IMR-90 (cell line): ENCODE results near the gene MLXIPL. TPM values are rescaled to one million over a fixed set of nuclear protein-coding genes. Genes with fewer than 3 reads are reported as not detected.

Source experiments
- ATAC-seq: fragments of 200-7000 bp; cut with Tn5 transposase; 2 replicates; pipeline ENCODE4 v1.9.1; 2020; ENCODE audit warnings: low read depth, mild to moderate bottlenecking, moderate library complexity
- BruUV-seq: library from RNA; stranded (reverse); fragments of 400-500 nt; replicated peaks from 2 replicates; lab custom pipeline; 2021; lab: Mats Ljungman, UMichigan
- CTCF ChIA-PET: fragments of 300-600 bp; formaldehyde crosslinking; extraction: SDS; loops from one replicate; lab custom pipeline; 2021; ENCODE audit warnings: antibody characterized with exemption; lab: Yijun Ruan, JAX
- POLR2A ChIA-PET: fragments of 300-600 bp; sonication (Branson Sonifier 250); formaldehyde crosslinking; loops from one replicate; lab custom pipeline; 2022; ENCODE audit warnings: antibody characterized with exemption; ENCODE audit not compliant: unreplicated experiment; lab: Charles Lee
- DNase-seq: peaks from one replicate; pipeline ENCODE4 v3.0.0; 2013
- H2AFZ ChIP-seq: replicated peaks from 2 replicates; pipeline ENCODE3; 2013; ENCODE audit warnings: low read length, mild to moderate bottlenecking; ENCODE audit not compliant: poor library complexity
- H2AK5ac ChIP-seq: 2 replicates; pipeline ENCODE4 v1.6.1; 2013; ENCODE audit warnings: low read depth, low read length, inconsistent platforms
- H2AK9ac ChIP-seq: replicated peaks from 2 replicates; pipeline ENCODE3; 2013; ENCODE audit warnings: mild to moderate bottlenecking, low read depth, low read length, moderate library complexity; ENCODE audit not compliant: poor library complexity
- H2BK120ac ChIP-seq: 2 replicates; pipeline ENCODE4 v1.6.1; 2013; ENCODE audit warnings: low read depth, low read length, inconsistent platforms
- H2BK15ac ChIP-seq: 3 replicates; pipeline ENCODE4 v1.6.1; 2013; ENCODE audit warnings: low read depth, low read length, inconsistent platforms
- H2BK20ac ChIP-seq: 2 replicates; pipeline ENCODE4 v1.6.1; 2013; ENCODE audit warnings: low read depth, mild to moderate bottlenecking, inconsistent platforms, low read length, moderate library complexity
- H2BK5ac ChIP-seq: 2 replicates; pipeline ENCODE4 v1.6.1; 2013; ENCODE audit warnings: mild to moderate bottlenecking, low read depth, low read length, inconsistent platforms; ENCODE audit not compliant: poor library complexity, severe bottlenecking
- H3K14ac ChIP-seq: replicated peaks from 2 replicates; pipeline ENCODE4 v1.6.1; 2013; ENCODE audit warnings: low read depth, low read length, inconsistent platforms
- H3K18ac ChIP-seq: 2 replicates; pipeline ENCODE4 v1.6.1; 2013; ENCODE audit warnings: low read depth, low read length, control low read depth
- H3K23ac ChIP-seq: 2 replicates; pipeline ENCODE4 v1.6.1; 2013; ENCODE audit warnings: low read depth, low read length, inconsistent platforms
- H3K27ac ChIP-seq: 2 replicates; pipeline ENCODE4 v1.5.1; 2013; ENCODE audit warnings: mild to moderate bottlenecking, control low read depth, low read length; ENCODE audit not compliant: insufficient read depth
- H3K27me3 ChIP-seq: 2 replicates; pipeline ENCODE4 v1.6.1; 2013; ENCODE audit warnings: low read length; ENCODE audit not compliant: control insufficient read depth, insufficient read depth
- H3K36me3 ChIP-seq: 2 replicates; pipeline ENCODE4 v1.6.1; 2013; ENCODE audit warnings: low read length, mixed read lengths; ENCODE audit not compliant: control insufficient read depth, insufficient read depth
- H3K4ac ChIP-seq: 2 replicates; pipeline ENCODE4 v1.6.1; 2013; ENCODE audit warnings: low read depth, low read length, inconsistent platforms
- H3K4me1 ChIP-seq: 2 replicates; pipeline ENCODE4 v1.6.1; 2013; ENCODE audit warnings: low read length, mixed read lengths; ENCODE audit not compliant: control insufficient read depth, insufficient read depth
- H3K4me2 ChIP-seq: 2 replicates; pipeline ENCODE4 v1.6.1; 2013; ENCODE audit warnings: low read depth, mild to moderate bottlenecking, control low read depth, low read length, moderate library complexity
- H3K4me3 ChIP-seq: 2 replicates; pipeline ENCODE4 v1.5.1; 2013; ENCODE audit warnings: low read depth, mild to moderate bottlenecking, control low read depth, low read length, moderate library complexity; ENCODE audit not compliant: insufficient read depth
- H3K56ac ChIP-seq: 2 replicates; pipeline ENCODE4 v1.6.1; 2013; ENCODE audit warnings: low read length, inconsistent platforms; ENCODE audit not compliant: insufficient read depth; ENCODE audit errors: extremely low read depth
- H3K79me1 ChIP-seq, 2 experiments: 2 replicates each; pipeline ENCODE4 v1.6.1; 2013; ENCODE audit warnings: low read length in 2 of 2, inconsistent platforms in 1 of 2, low read depth in 1 of 2
- H3K9ac ChIP-seq: 2 replicates; pipeline ENCODE4 v1.6.1; 2013; ENCODE audit warnings: low read depth, low read length, control low read depth
- H3K9me1 ChIP-seq: 2 replicates; pipeline ENCODE4 v1.6.1; 2013; ENCODE audit warnings: low read length, inconsistent platforms; ENCODE audit not compliant: insufficient read depth
- H3K9me3 ChIP-seq: 2 replicates; pipeline ENCODE4 v1.6.1; 2013; ENCODE audit warnings: low read length; ENCODE audit not compliant: control insufficient read depth, insufficient read depth
- H4K20me1 ChIP-seq: 2 replicates; pipeline ENCODE4 v1.6.1; 2013; ENCODE audit warnings: low read length, inconsistent platforms; ENCODE audit not compliant: insufficient read depth
- H4K5ac ChIP-seq: 2 replicates; pipeline ENCODE4 v1.6.1; 2013; ENCODE audit warnings: mild to moderate bottlenecking, low read depth, low read length, control low read depth
- H4K8ac ChIP-seq, 2 experiments: 2 replicates each; pipeline ENCODE4 v1.6.1; 2013; ENCODE audit warnings: low read depth in 2 of 2, low read length in 2 of 2, control low read depth in 1 of 2, inconsistent platforms in 1 of 2
- H4K91ac ChIP-seq: 2 replicates; pipeline ENCODE4 v1.6.1; 2013; ENCODE audit warnings: low read depth, low read length, inconsistent platforms; ENCODE audit not compliant: insufficient read depth
- BHLHE40 ChIP-seq: fragments of 150-350 bp; IDR thresholded peaks from 2 replicates; pipeline ENCODE4 v1.6.1; 2016; ENCODE audit warnings: mild to moderate bottlenecking, low read depth, low read length
- CTCF ChIP-seq: conservative IDR thresholded peaks from 2 replicates; pipeline ENCODE4 v1.5.1; 2012; ENCODE audit warnings: mild to moderate bottlenecking, low read depth, low read length, improper control_type of control experiment
- ELK1 ChIP-seq: fragments of 150-350 bp; IDR thresholded peaks from 2 replicates; pipeline ENCODE4 v1.6.1; 2016; ENCODE audit warnings: low read depth, mild to moderate bottlenecking, low read length, moderate library complexity, borderline replicate concordance
- MXI1 ChIP-seq: IDR thresholded peaks from 2 replicates; pipeline ENCODE4 v1.6.1; 2012; ENCODE audit warnings: low read depth, mild to moderate bottlenecking, low read length, moderate library complexity, borderline replicate concordance
- RCOR1 ChIP-seq: IDR thresholded peaks from 2 replicates; pipeline ENCODE4 v1.6.1; 2012; ENCODE audit warnings: mild to moderate bottlenecking, low read length, improper control_type of control experiment; ENCODE audit not compliant: insufficient replicate concordance
- USF2 ChIP-seq: fragments of 150-350 bp; IDR thresholded peaks from 2 replicates; pipeline ENCODE4 v1.6.1; 2017; ENCODE audit warnings: mild to moderate bottlenecking, antibody characterized with exemption, low read length, low read depth
- WGBS, 2 experiments: methylation state at CpG; one replicate each; pipeline versions ENCODE4 v1.1.5 to v1.1.7; 2013; ENCODE audit warnings: missing lambda C conversion rate in 2 of 2; ENCODE audit not compliant: insufficient read length in 1 of 2; ENCODE audit errors: extremely low coverage in 2 of 2; 5-methylcytosine and 5-hydroxymethylcytosine counted together
- dilution Hi-C: fragments of 300-500 bp; cut with HindIII; formaldehyde crosslinking; loops from one replicate; pipeline ENCODE4 v1.14.3; 2018; ENCODE audit warnings: low sequenced_read_pairs; ENCODE audit not compliant: unreplicated experiment
- in situ Hi-C: fragments of 300-500 bp; cut with MboI; formaldehyde crosslinking; loops from 3 replicates; pipeline ENCODE4 v1.14.3; 2019; ENCODE audit warnings: low sequenced_read_pairs, inconsistent platforms, mixed read lengths
- intact Hi-C: fragments of 100-400 bp; cut with micrococcal nuclease; formaldehyde crosslinking; loops from 2 replicates; pipeline ENCODE4 v1.10.0; 2022
- polyA plus RNA-seq, 3 experiments: library from polyadenylated mRNA; depleted of rRNA; stranded (reverse); fragments of >200 nt; gene quantifications; 2 replicates each; pipeline ENCODE4 v1.2.3, GENCODE V29; 2012; ENCODE audit warnings: low replicate concordance in 1 of 3
- total RNA-seq: library from RNA; depleted of rRNA; stranded (reverse); fragments of >200 nt; gene quantifications from 2 replicates; pipeline ENCODE4 v1.2.3, GENCODE V29; 2012

Gene MLXIPL
- total and polyA plus RNA-seq, 2 of the 4 experiments (the other 2 are of a cell fraction): not detected

GRCh38 chr7:73599916-73600315 lies 24.4 kb downstream of the MLXIPL start (continued):
- TF ChIP-seq ELK1 (no peak), MXI1 (no peak)

- in situ Hi-C loops: no loop called here
- no peak for TF ChIP-seq RCOR1
- no peak for TF ChIP-seq CTCF
- no peak for TF ChIP-seq USF2
- TF ChIP-seq MXI1: no peak
- TF ChIP-seq BHLHE40: no peak
- WGBS, 2 experiments: 74% methylated on average over 2 of the region's 13 CpGs; no CpG with 5 or more reads in 1 of the 2 experiments
- Histone ChIP-seq H3K9ac (no peak overlapping the region), H3K9me3 (no peaks in the 10 kb centered on the region), H3K9me1 (no peaks in the 10 kb centered on the region), H4K8ac (no peak overlapping the region), H3K79me1 (no peaks in the 10 kb centered on the region), H2AK9ac (no peak overlapping the region), H4K91ac (no peak overlapping the region), H3K4me3 (no peak overlapping the region), H3K56ac (no peak overlapping the region), H2BK120ac (no peak overlapping the region), H3K4me1 (no peaks in the 10 kb centered on the region), H2BK15ac (no peak overlapping the region), H2AK5ac (no peak overlapping the region), H3K4me2 (no peak overlapping the region), H3K23ac (no peak overlapping the region), H3K4ac (no peak overlapping the region), H3K14ac (no peak overlapping the region), H3K36me3 (no peaks in the 10 kb centered on the region), H3K27me3 (peaks cover 27% of the 10 kb centered on the region), H2BK20ac (no peak overlapping the region), H3K27ac (no peak overlapping the region), H4K5ac (no peak overlapping the region), H4K20me1 (no peaks in the 10 kb centered on the region), H2BK5ac (no peak overlapping the region), H2AFZ (no peak overlapping the region), H3K18ac (no peak overlapping the region)
- ChIA-PET CTCF (no interaction called here), POLR2A (no interaction called here)
- DNase-seq (no peak), ATAC-seq (no peak)
- intact Hi-C loops: no loop called here
- dilution Hi-C loops: no loop called here
- BruUV-seq: no TSS peak
These were observed 25.0 kb downstream of the MLXIPL start for GRCh38 chr7:73599151-73599882.
